Measurements from ENCODE around the gene CADPS2. TPM values are rescaled to one million over a fixed set of nuclear protein-coding genes. Genes with fewer than 3 reads are reported as not detected.

CADPS2 gene
- total RNA-seq, 6 experiments from 2014 or later = 7.6 to 14.7 (median 9.4) TPM

DNA sequence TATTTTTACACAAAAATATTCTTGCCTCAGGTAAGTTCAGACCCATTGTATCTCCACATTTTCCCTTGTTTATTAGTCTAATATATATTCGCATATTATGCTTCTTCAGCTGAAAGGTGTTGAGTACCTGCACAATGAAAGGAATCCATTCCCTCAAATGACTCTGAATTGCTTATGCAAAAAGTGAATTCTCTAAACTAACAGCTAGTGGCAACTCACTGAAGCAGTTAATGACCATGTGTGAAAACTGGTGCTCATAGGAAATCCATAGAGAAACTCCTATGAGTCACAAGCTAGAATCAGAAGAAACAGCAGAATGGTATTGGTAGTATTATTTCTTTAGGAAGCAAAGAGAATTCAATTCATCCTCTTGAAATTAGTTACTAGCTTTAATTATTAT, 150.1 kb downstream of the CADPS2 start:
- H3K4me3 ChIP-seq = no peak overlapping the region
- H3K36me3 ChIP-seq = no peaks in the 10 kb centered on the region
- H3K9me3 ChIP-seq = no peaks in the 10 kb centered on the region
- DNase-seq (no peak), ATAC-seq (no peak)
- no peak for TF ChIP-seq POLR2A (IDR thresholded peaks at IDR 0.05)
- TF ChIP-seq, protein P1, sequence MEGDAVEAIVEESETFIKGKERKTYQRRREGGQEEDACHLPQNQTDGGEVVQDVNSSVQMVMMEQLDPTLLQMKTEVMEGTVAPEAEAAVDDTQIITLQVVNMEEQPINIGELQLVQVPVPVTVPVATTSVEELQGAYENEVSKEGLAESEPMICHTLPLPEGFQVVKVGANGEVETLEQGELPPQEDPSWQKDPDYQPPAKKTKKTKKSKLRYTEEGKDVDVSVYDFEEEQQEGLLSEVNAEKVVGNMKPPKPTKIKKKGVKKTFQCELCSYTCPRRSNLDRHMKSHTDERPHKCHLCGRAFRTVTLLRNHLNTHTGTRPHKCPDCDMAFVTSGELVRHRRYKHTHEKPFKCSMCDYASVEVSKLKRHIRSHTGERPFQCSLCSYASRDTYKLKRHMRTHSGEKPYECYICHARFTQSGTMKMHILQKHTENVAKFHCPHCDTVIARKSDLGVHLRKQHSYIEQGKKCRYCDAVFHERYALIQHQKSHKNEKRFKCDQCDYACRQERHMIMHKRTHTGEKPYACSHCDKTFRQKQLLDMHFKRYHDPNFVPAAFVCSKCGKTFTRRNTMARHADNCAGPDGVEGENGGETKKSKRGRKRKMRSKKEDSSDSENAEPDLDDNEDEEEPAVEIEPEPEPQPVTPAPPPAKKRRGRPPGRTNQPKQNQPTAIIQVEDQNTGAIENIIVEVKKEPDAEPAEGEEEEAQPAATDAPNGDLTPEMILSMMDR (IDR thresholded peaks at IDR 0.05) = no peak
- no peak overlapping the region for H3K27ac ChIP-seq
- no peaks in the 10 kb centered on the region for H3K4me1 ChIP-seq
- no peaks in the 10 kb centered on the region for H3K27me3 ChIP-seq
- intact Hi-C loops (cut with DNase I) = no loop called here
- 87% methylated on average over 1 of the region's 1 CpG for WGBS (ENCODE audit: insufficient coverage, low coverage, low lambda C conversion rate, missing lambda C conversion rate)

DNA sequence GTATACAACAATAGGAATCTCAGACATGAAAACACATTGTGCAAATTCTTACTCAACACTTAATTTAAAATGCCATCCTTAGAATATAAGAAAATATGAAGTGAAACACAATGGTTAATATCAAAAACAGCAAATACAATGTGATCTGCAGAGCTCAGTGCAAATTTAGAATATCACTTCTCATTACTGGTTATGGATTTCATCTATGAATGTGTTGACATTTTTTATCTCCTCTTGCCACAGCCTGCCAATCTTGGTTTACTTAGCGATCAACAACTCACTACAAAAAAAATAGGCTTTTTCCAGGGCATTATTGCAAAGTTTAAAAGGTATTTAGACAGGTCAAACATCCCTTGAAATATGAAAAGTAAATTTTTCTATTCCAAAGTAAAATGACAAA, 158.5 kb downstream of the CADPS2 start:
- 61% methylated on average over 1 of the region's 1 CpG for WGBS (ENCODE audit: insufficient coverage, low coverage, low lambda C conversion rate, missing lambda C conversion rate)

DNA sequence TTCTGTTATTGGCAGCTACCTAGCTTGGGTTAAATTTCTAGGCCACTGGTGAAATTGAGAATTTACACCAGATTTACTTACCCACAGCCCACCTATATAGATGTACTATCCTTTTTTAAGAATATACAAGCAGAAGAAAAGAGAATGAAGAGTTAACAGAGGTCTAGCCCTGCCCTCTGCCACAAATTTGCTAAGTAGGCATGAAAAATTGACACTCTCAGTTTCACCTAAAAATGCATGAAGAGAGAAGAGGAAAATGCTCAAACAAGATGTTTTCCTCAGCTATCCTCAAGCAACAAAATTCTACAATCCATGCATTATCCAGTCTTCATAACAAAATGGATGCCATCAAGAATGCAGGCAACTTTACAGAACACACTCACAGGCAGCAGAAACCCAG, 158.9 kb downstream of the CADPS2 start:
- H3K27me3 ChIP-seq = no peaks in the 10 kb centered on the region
- intact Hi-C loops (cut with DNase I) = no loop called here

More for the DNA sequence above, 158.5 kb downstream of the CADPS2 start:
- Histone ChIP-seq H3K4me3 (no peak overlapping the region), H3K36me3 (no peaks in the 10 kb centered on the region), H3K9me3 (no peaks in the 10 kb centered on the region), H3K27ac (no peak overlapping the region), H3K4me1 (no peaks in the 10 kb centered on the region), H3K27me3 (no peaks in the 10 kb centered on the region)
- TF ChIP-seq, protein P1 (IDR thresholded peaks at IDR 0.05) = no peak
- TF ChIP-seq POLR2A (IDR thresholded peaks at IDR 0.05) = no peak
- no peak for ATAC-seq
- intact Hi-C loops (cut with DNase I) = no loop called here
- DNase-seq = no peak

DNA sequence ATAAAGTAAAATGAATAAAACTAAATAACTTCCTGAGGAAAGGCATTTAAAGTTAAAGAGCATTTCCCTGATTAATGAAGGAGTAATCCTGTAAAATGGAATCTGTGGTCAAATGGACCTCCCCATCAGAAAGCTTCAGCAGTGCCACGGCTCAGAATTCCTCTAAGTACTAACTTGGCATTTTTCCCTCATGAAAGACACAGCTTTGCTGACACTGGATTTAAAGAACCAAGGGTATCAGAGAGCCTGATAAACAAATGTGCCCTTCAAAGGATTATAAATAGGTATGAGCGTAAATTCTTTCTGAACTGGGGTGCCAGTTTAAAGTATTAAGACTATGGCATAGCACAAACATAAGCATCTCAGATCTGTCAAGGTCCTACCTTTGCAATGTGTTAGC, 159.4 kb downstream of the CADPS2 start:
- no peak for TF ChIP-seq POLR2A (IDR thresholded peaks at IDR 0.05)
- TF ChIP-seq, protein P1 (IDR thresholded peaks at IDR 0.05) = no peak
- no peak for ATAC-seq

More for the DNA sequence above, 158.9 kb downstream of the CADPS2 start:
- no peak for TF ChIP-seq POLR2A (IDR thresholded peaks at IDR 0.05)
- TF ChIP-seq, protein P1 (IDR thresholded peaks at IDR 0.05) = no peak
- no peaks in the 10 kb centered on the region for H3K4me1 ChIP-seq
- ATAC-seq = no peak
- H3K9me3 ChIP-seq = no peaks in the 10 kb centered on the region
- no peak overlapping the region for H3K27ac ChIP-seq
- no peaks in the 10 kb centered on the region for H3K36me3 ChIP-seq
- no peak for DNase-seq
- no peak overlapping the region for H3K4me3 ChIP-seq

DNA sequence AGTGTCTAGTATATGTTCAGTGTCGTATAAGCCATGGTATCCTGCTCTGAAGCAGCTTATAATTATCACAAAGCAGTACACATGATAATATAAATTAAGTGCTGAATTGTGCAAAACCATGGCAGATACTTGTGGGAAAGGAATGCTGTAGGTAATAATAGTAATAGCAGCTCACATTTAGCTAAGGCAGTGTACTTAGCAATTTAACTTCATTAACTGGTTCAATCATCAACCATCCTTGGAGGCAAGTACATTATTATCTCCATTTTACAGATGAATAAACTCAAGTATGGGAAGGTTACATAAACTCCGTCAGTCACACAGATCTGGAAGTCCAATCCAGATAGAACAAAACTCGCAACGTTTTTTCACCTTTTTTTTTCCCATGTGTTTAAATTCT, 161.9 kb downstream of the CADPS2 start:
- no peak for TF ChIP-seq POLR2A (IDR thresholded peaks at IDR 0.05)
- intact Hi-C loops (cut with DNase I) = no loop called here
- no peak for ATAC-seq

More for the DNA sequence above, 159.4 kb downstream of the CADPS2 start:
- 69% methylated on average over 2 of the region's 2 CpGs for WGBS (ENCODE audit: insufficient coverage, low coverage, low lambda C conversion rate, missing lambda C conversion rate)
- Histone ChIP-seq H3K4me1 (no peaks in the 10 kb centered on the region), H3K27me3 (no peaks in the 10 kb centered on the region), H3K4me3 (no peak overlapping the region), H3K36me3 (no peaks in the 10 kb centered on the region), H3K27ac (no peak overlapping the region), H3K9me3 (no peaks in the 10 kb centered on the region)
- intact Hi-C loops (cut with DNase I) = no loop called here
- DNase-seq = no peak

More for the DNA sequence above, 161.9 kb downstream of the CADPS2 start:
- Histone ChIP-seq H3K27me3 (no peaks in the 10 kb centered on the region), H3K36me3 (no peaks in the 10 kb centered on the region), H3K4me1 (no peaks in the 10 kb centered on the region), H3K9me3 (no peaks in the 10 kb centered on the region), H3K4me3 (no peak overlapping the region), H3K27ac (no peak overlapping the region)
- WGBS (ENCODE audit: insufficient coverage, low coverage, low lambda C conversion rate, missing lambda C conversion rate) = 74% methylated on average over 3 of the region's 4 CpGs
- DNase-seq = no peak

Data from right lobe of liver (tissue), 6 donors.